Stimulated activated CD8-positive, alpha-beta memory T cell treated with anti-CD3 and anti-CD28 coated beads, Interleukin-12 subunit alpha, Interleukin-12 subunit beta, amount 100 ng/mL, for 4 hours (primary cell): ENCODE measurements around the gene CAMK1D.

Experiments used
- DNase-seq: peaks from one replicate; pipeline ENCODE4 v3.0.0-alpha.2; 2020; ENCODE audit warnings: low read depth

CAMK1D gene

GRCh38 chr10:12563489-12563888 lies 214.1 kb downstream of the CAMK1D start:
- no peak for DNase-seq

GRCh38 chr10:12564173-12564572 lies 214.8 kb downstream of the CAMK1D start:
- DNase-seq = no peak

- DNase-seq = no peak
Observed at GRCh38 chr10:12566161-12567115, 217.1 kb downstream of the CAMK1D start.

DNA sequence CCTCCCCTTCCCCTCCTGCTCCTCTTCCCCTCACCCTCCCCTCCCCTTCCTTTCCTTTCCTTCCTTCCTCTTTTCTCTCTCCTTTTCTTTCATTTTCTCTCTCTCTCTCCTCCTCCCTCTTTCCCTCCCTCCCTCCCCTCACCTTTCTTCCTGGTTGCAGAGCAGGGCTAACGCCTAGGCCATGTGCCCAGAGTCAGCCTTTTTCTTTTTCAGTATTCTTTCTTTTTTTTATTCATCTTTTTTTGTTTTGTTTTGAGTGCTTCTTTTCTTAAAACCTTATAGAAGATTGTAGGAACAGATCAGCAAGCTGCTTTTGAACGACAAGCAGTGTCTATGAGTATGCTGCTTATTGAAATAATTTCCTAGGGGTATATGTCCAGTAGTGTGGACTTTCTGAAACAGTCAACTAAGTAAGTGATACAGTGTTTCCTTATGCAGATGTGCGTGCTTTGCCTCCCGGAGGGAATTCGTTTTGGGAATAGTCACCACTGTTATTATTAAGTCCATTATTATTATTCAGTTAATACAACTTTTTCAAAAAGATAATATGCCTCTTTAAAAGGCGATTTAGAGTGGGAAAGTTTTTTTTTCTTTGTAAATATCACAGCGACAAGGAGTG lies 219.2 kb downstream of the CAMK1D start:
- no peak for DNase-seq

- DNase-seq = no peak
Observed at GRCh38 chr10:12572281-12572680, 222.9 kb downstream of the CAMK1D start.

DNA sequence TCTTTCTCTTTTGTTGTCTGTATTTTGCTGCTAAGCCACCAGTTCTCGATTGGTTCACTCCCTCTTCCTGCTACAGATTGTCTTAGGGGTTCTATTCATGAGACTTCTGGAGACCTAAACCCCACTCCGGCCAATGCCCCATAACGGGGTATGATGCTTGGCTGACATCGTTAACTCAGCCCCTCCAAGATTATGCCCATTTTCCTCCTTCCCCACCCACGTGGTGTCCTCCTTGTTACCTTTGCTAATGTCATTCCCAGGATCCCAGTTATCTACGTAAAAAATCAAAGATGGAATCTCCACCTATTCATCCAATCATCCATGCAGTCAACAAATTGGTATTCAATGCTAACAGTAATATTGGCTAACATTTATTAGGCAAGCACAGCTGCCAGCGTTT lies 228.3 kb downstream of the CAMK1D start:
- no peak for DNase-seq

DNA sequence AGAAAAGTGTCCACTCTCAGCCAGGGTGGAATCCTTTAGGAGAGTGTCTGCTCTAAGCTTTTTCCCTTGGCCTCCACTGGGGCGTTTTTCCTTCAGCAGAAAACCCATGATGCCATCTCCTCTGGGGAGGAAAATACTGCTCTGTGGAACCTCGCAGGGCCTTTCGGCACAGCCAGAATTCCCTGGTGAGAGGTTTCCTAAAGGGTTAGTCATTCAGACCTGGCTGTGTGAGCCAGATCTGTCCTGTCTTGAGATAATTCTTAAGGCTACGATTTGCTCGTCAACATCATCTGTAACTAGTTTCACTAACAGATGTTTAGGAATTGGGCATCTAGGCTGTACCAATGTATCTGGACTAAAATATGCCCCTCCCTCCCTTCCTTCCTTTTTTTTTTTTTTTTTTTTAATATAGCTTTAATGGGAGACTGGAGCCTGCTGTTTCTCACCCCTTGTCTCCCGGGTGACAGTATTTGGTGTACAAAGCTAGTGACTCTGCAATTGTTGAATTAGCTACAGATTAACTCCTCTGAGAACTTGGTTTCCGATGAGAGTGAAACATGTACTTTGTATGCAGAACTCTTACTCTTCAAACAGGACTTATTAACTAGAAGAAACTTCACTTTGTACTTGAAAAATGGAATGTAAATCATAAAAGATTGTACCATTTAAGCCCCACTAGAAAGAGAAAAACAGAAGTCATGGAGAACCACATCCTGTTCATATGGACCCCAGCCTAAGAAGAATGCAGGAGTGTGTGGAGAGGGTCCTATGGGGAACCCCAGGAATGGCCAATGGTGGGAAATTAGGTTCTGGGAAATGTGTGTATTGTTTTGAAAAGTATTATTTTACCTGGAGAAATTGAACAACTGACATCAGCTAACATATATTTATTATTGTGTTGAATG lies 230.9 kb downstream of the CAMK1D start:
- DNase-seq = no peak

- no peak for DNase-seq
Observed at GRCh38 chr10:12583891-12584595, 234.7 kb downstream of the CAMK1D start.

- no peak for DNase-seq
Observed at GRCh38 chr10:12586741-12587140, 237.4 kb downstream of the CAMK1D start.

GRCh38 chr10:12587451-12587888 lies 238.1 kb downstream of the CAMK1D start:
- DNase-seq = no peak

DNA sequence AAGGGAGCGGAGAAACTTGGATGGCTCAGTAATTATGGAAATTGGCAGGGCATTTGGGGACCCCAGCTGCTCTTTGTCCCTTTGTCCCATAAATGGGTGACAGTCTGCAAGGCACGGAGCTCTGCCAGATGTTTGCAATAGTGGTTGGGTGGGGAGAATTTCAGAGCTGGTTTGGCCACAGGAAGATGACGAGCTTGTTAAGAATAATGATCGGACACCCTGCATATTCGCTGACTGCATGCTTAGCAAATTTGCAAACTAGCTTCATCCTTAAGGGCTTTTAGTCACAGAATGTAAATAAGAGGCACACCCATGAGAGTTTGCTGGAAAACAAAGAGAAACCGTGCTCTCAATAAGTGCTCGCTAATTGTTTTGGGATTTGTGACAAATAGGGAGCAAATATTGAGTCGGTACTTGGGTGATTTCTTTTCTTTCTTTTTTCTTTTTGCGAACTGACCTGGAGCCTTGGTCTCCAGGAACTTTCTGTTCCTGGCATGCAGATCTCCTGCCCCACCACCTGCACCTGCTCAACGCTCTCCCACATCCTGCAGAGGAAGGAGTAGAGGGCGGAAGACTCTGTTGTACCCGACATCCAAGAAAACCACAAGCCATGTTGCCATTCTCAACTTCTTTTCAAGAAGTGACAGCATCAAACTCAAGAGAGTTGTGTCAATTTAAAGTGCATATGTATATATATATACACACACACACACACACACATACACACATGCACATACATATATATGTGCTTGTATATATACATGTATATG lies 238.9 kb downstream of the CAMK1D start:
- DNase-seq = no peak

GRCh38 chr10:12589291-12589690 lies 239.9 kb downstream of the CAMK1D start:
- DNase-seq = no peak

DNA sequence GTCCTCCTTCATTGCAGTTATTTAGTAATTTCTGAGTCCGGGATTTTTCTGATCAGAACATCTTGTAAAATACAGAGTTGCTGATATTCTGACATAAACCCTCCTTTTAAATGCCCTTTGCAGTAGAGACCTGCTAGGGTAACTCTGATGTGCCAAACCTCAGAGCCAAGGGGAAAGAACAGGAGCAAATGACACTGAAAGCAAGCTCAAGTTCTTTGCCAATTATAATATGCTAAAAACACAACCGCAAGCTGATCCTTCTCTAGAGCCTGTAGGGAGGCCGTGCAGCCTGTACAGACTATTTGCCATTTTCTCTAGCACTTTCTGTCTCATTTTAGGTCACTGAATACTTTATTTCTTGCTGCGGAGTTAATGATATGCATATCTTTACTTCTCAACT lies 240.4 kb downstream of the CAMK1D start:
- DNase-seq = no peak

GRCh38 chr10:12590675-12591659 lies 241.6 kb downstream of the CAMK1D start:
- no peak for DNase-seq

- DNase-seq = no peak
Observed at GRCh38 chr10:12592967-12593366, 243.6 kb downstream of the CAMK1D start.

- DNase-seq = no peak
Observed at GRCh38 chr10:12594448-12594944, 245.1 kb downstream of the CAMK1D start.

DNA sequence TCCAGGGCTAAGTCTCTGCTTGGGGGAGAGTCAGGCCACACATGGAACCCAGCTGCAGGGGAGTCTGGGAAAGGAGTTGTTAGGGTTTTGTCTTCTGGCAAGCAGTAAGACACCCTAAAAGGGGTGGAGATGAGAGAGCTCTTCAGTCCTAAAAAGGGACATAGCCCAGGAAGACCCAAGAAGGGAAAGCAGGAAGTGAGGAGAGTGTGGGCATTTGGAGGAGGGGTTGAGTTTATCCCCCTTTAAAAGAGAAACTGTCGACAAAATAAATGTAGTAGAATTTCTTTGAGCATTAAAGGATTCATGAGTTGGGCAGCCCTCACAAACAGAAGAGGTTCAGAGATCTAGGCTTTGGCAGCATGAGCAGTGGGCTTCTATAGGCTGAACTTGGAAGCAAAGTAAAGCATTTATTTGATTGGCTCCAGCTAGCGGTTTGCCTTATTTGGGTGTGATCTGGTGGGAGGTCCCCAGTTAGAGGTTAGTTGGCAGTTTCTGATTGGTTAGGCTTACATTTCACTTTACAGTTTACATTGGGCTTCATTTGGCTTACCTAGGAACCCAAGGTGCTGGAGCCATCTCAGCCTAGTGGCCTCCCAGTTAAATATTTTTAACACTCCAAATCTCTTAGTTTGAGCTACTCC lies 246.7 kb downstream of the CAMK1D start:
- no peak for DNase-seq

GRCh38 chr10:12597176-12597575 lies 247.8 kb downstream of the CAMK1D start:
- no peak for DNase-seq
